ENCODE data around the gene TWIST2.

Gene TWIST2

DNA sequence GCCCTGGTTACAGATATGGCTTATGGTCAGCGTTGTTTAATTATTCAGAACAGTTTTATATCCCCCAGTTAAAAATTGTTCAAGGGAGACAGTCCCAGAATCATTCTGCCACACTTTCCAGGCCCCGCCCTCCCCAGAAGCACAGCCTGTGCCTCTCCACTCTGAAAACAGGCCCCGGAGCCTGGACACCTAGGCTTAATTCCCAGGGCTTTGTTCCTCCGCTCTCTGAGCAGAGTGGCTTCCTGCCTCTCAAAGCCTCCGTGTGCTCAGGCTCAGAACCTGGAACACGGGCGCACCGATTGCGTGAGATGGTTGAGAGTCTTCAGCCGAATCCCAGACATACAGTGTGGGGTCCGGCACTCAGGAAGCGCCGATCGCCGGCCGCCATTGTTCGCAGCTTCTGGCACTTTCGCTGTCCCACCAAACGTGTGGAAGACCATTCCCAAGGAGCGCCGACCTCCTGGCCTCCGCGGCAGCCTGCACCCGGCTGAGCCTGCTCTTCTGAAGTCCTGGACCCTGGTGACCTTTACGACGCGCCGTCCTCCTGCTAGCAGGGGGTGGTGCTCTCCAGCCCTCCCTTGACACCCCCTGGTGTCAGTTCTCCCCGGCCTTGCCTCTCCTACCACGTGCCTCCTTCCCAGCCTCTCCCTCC lies 45.6 kb downstream of the TWIST2 start:
- no peaks in the 10 kb centered on the region; the same call in 1 of the 2 replicates for H3K27me3 ChIP-seq
- DNase-seq = no peak
- no peaks in the 10 kb centered on the region for H3K36me3 ChIP-seq
- H3K4me1 ChIP-seq = no peaks in the 10 kb centered on the region
- no peak for TF ChIP-seq CTCF (IDR thresholded peaks at IDR 0.05; ENCODE audit: low read depth, low read length)
- no peak overlapping the region for H3K4me3 ChIP-seq (ENCODE audit: low read depth, low read length)
- no peaks in the 10 kb centered on the region for H3K9me3 ChIP-seq

GRCh38 chr2:238894226-238894949 lies 46.5 kb downstream of the TWIST2 start:
- H3K4me3 ChIP-seq (ENCODE audit: low read depth, low read length) = no peak overlapping the region
- no peaks in the 10 kb centered on the region; the same call in 1 of the 2 replicates for H3K27me3 ChIP-seq
- H3K4me1 ChIP-seq = no peaks in the 10 kb centered on the region
- no peaks in the 10 kb centered on the region for H3K36me3 ChIP-seq
- DNase-seq = no peak
- no peak for TF ChIP-seq CTCF (IDR thresholded peaks at IDR 0.05; ENCODE audit: low read depth, low read length)
- no peaks in the 10 kb centered on the region for H3K9me3 ChIP-seq

DNA sequence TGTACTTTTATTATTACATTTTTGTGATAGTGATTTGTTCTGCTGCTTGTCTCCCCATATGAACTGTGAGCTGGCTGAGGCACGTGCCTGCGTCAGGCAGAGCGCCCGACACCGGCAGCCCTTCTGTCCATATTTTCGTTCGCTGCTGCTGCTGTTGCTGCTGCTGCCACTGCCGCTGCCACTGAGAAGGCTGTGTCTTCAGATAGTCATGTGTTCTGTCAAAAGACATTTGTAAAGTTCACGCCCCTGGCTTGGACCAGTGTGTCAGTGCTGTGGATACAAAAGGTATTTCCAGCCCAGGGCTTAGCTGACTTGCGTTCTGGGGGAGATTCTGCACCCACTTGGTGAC lies 47.0 kb downstream of the TWIST2 start:
- H3K9me3 ChIP-seq = no peaks in the 10 kb centered on the region

DNA sequence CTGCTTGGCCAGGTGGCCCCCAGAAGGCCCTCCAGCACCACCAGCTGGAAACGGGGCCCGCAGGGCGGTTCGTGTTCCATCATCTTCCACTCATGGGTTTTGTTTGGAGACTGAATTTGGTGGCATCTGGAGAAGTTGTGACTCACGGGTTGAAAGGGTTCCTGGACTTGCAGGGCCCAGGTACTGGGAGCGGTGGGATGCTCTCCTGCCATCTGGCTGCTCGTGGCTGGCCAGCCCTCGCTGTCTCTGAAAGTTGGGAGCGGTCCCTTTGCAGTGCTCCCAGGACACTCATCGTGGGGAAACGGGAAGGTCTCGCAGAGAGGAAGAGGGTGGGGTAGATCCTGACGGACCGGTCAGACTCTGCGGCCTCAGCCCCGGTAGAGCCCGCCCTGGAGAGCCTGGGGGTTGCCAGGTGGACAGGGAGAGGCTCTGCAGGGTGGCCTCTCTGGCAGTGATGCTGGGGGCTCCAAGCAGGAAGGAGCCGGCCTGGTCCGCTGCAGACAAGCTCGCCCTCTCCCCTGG lies 47.5 kb downstream of the TWIST2 start:
- no peak overlapping the region for H3K4me3 ChIP-seq (ENCODE audit: low read depth, low read length)
- no peaks in the 10 kb centered on the region for H3K36me3 ChIP-seq
- no peaks in the 10 kb centered on the region; the same call in 1 of the 2 replicates for H3K27me3 ChIP-seq
- TF ChIP-seq CTCF (IDR thresholded peaks at IDR 0.05; ENCODE audit: low read depth, low read length) = no peak
- DNase-seq = no peak
- no peaks in the 10 kb centered on the region for H3K4me1 ChIP-seq
- no peaks in the 10 kb centered on the region for H3K9me3 ChIP-seq

More for the DNA sequence above, 47.0 kb downstream of the TWIST2 start:
- no peaks in the 10 kb centered on the region for H3K36me3 ChIP-seq
- no peaks in the 10 kb centered on the region; the same call in 1 of the 2 replicates for H3K27me3 ChIP-seq
- no peaks in the 10 kb centered on the region for H3K4me1 ChIP-seq
- TF ChIP-seq CTCF (IDR thresholded peaks at IDR 0.05; ENCODE audit: low read depth, low read length) = no peak
- H3K4me3 ChIP-seq (ENCODE audit: low read depth, low read length) = no peak overlapping the region
- DNase-seq = no peak

GRCh38 chr2:238895891-238896600 lies 48.2 kb downstream of the TWIST2 start:
- Histone ChIP-seq H3K4me1 (no peaks in the 10 kb centered on the region), H3K4me3 (ENCODE audit: low read depth, low read length) (no peak overlapping the region), H3K27me3 (no peaks in the 10 kb centered on the region; the same call in 1 of the 2 replicates), H3K9me3 (no peaks in the 10 kb centered on the region), H3K36me3 (no peaks in the 10 kb centered on the region)
- no peak for TF ChIP-seq CTCF (IDR thresholded peaks at IDR 0.05; ENCODE audit: low read depth, low read length)
- no peak for DNase-seq

Measured in BE2C (cell line).